ENCODE results near the gene COPS3. TPM values are rescaled to one million over a fixed set of nuclear protein-coding genes. Genes with fewer than 3 reads are reported as not detected.

COPS3 gene
- total and polyA plus RNA-seq, 2 experiments from 2014 or later, result 108 to 121 TPM

DNA sequence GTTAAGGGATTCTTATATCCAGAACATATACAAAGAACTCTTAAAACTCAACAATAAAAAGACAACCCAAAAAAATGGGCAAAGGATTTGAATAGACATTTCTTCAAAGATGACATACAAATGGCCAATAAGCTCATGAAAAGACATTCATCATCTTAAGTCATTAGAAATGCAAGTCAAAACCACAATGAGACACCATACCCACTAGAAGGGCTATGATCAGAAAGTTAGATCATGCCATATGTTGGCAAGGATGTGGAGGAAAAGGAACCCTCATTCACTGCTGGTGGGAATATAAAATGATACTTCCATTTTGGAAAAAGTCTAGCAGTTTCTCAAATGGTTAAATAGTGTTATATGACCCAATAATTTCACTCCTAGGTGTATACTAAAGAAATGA is 84.3 kb downstream of the COPS3 start:
- DNase-seq (ENCODE audit: low spot score), result no peak
- no peaks in the 10 kb centered on the region for H4K20me1 ChIP-seq (replicated peaks; ENCODE audit: insufficient read depth)
- Mint-ChIP-seq H3K9me3 (no peaks in the 10 kb centered on the region), H3K27ac (no peak overlapping the region), H3K4me3 (no peak overlapping the region), H3K4me1 (no peaks in the 10 kb centered on the region), H3K27me3 (ENCODE audit: insufficient read depth, low read depth, poor library complexity) (peaks cover 4% of the 10 kb centered on the region), H3K36me3 (ENCODE audit: low read depth) (no peaks in the 10 kb centered on the region)
- H3K79me2 ChIP-seq (replicated peaks; ENCODE audit: insufficient read depth), result no peaks in the 10 kb centered on the region
- TF ChIP-seq EZH2 (IDR thresholded peaks at IDR 0.05; ENCODE audit: low read depth, unreplicated experiment), result no peak
- H3K27me3 ChIP-seq (ENCODE audit: insufficient read depth), result no peaks in the 10 kb centered on the region
- H3K4me2 ChIP-seq, result no peak overlapping the region
- H3K27ac ChIP-seq (ENCODE audit: low read depth), result no peak overlapping the region
- no peak for ATAC-seq
- H3K36me3 ChIP-seq (ENCODE audit: insufficient read depth), result no peaks in the 10 kb centered on the region
- H3K9me2 ChIP-seq (ENCODE audit: insufficient read depth), result no peaks in the 10 kb centered on the region
- H3K4me3 ChIP-seq, result no peak overlapping the region
- no peaks in the 10 kb centered on the region for H3F3A ChIP-seq (replicated peaks; ENCODE audit: low read depth)
- H3K4me1 ChIP-seq (ENCODE audit: insufficient read depth), result no peaks in the 10 kb centered on the region
- H2AFZ ChIP-seq, result no peak overlapping the region

Other genes with a start within 250 kb of the COPS3 start
- gene MPRIP, start 238.8 kb downstream of the COPS3 start, total RNA-seq (2014; rRNA removed; shearing (Covaris generic)), result 84.6 and 113 TPM in 2 replicates
- 36.5 and 39.3 TPM in 2 replicates for gene MPRIP, start 238.8 kb downstream of the COPS3 start, polyA plus RNA-seq (2016; fragmentation: Nextera tagmentation; extraction: Ambion mirVana)
- gene PLD6, start 74.9 kb downstream of the COPS3 start, total RNA-seq (2014; rRNA removed; shearing (Covaris generic)), result not detected in 2 replicates
- 0.16 TPM in 1 of 2 replicates, not detected in the other for gene PLD6, start 74.9 kb downstream of the COPS3 start, polyA plus RNA-seq (2016; fragmentation: Nextera tagmentation; extraction: Ambion mirVana)
- gene FLCN, start 44.1 kb downstream of the COPS3 start, total RNA-seq (2014; rRNA removed; shearing (Covaris generic)), result 35.9 and 36.6 TPM in 2 replicates
- 12.1 and 15.8 TPM in 2 replicates for gene FLCN, start 44.1 kb downstream of the COPS3 start, polyA plus RNA-seq (2016; fragmentation: Nextera tagmentation; extraction: Ambion mirVana)
- 10.6 and 14.7 TPM in 2 replicates for gene NT5M, start 22.1 kb upstream of the COPS3 start, total RNA-seq (2014; rRNA removed; shearing (Covaris generic))
- 6.0 and 6.1 TPM in 2 replicates for gene NT5M, start 22.1 kb upstream of the COPS3 start, polyA plus RNA-seq (2016; fragmentation: Nextera tagmentation; extraction: Ambion mirVana)
- 19.9 and 27.0 TPM in 2 replicates for gene MED9, start 195.8 kb upstream of the COPS3 start, total RNA-seq (2014; rRNA removed; shearing (Covaris generic))
- 14.0 and 17.3 TPM in 2 replicates for gene MED9, start 195.8 kb upstream of the COPS3 start, polyA plus RNA-seq (2016; fragmentation: Nextera tagmentation; extraction: Ambion mirVana)
- 1.4 and 3.7 TPM in 2 replicates for gene RASD1, start 215.1 kb upstream of the COPS3 start, total RNA-seq (2014; rRNA removed; shearing (Covaris generic))
- 3.6 and 3.9 TPM in 2 replicates for gene RASD1, start 215.1 kb upstream of the COPS3 start, polyA plus RNA-seq (2016; fragmentation: Nextera tagmentation; extraction: Ambion mirVana)